ENCODE results near the gene VIM. TPM values are rescaled to one million over a fixed set of nuclear protein-coding genes. Genes with fewer than 3 reads are reported as not detected.
A peak's percentile ranks its signal among the peaks of the same experiment; 100 is the strongest.

Gene VIM
- total and polyA plus RNA-seq, 2 of the 4 experiments (the other 2 are of a cell fraction) = 4,502 to 6,735 TPM

DNA sequence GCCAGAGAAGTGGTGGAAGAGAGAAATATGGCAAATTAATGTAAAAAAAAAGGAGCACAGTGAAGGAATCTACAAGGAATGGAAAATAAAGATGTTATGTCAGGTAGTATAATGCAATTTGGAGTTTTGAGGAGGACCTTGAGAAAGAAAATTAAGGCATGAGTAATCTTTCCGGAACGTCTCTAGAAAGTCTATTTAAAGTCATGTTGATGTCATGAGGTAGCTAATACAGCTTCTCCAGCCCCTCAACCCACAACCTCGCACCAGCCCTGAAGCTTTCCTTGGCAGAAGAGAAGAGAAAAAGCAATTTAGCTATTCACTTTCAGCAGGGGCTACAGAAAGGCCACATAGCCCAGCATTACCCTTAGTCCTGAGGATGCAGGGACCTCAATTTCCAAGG is 49.0 kb upstream of the VIM start:
- no peak overlapping the region for H3K9ac ChIP-seq (ENCODE audit: low read depth, low read length)
- H3K9me3 ChIP-seq (ENCODE audit: control insufficient read depth, insufficient read depth, low read length) = no peaks in the 10 kb centered on the region
- H3K4me2 ChIP-seq (ENCODE audit: low read depth, low read length) = no peak overlapping the region
- H2AK9ac ChIP-seq (replicated peaks; ENCODE audit: low read depth, low read length, poor library complexity) = no peak overlapping the region
- POLR2A ChIA-PET (ENCODE audit: unreplicated experiment) = interaction anchor here (0.6 kb wide), 1 partner anchor 51 kb away, joined by 5 read pairs; no protein-coding TSS in a partner anchor
- H2BK5ac ChIP-seq (ENCODE audit: low read depth, low read length, poor library complexity, severe bottlenecking) = no peak overlapping the region
- no peak overlapping the region for H3K14ac ChIP-seq (replicated peaks; ENCODE audit: low read depth, low read length)
- H4K20me1 ChIP-seq (ENCODE audit: insufficient read depth, low read length) = no peaks in the 10 kb centered on the region
- no peaks in the 10 kb centered on the region for H3K36me3 ChIP-seq (ENCODE audit: control insufficient read depth, insufficient read depth, low read length)
- DNase-seq (peak; percentile 40), ATAC-seq (ENCODE audit: low read depth) (peak; percentile 21; the same call in 1 of the 2 replicates)
- no peak overlapping the region for H2BK20ac ChIP-seq (ENCODE audit: low read depth, low read length)
- CTCF ChIA-PET = interaction anchor here (0.9 kb wide), 1 partner anchor 21 kb away, joined by 5 read pairs; no protein-coding TSS in a partner anchor
- H2AK5ac ChIP-seq (ENCODE audit: low read depth, low read length) = peak overlapping the region; percentile 22; the same call in 1 of the 2 replicates
- H3K27ac ChIP-seq (ENCODE audit: insufficient read depth, low read length) = no peak overlapping the region
- no peak for TF ChIP-seq RAD21 (IDR thresholded peaks at IDR 0.05; ENCODE audit: low read length)
- no peak for TF ChIP-seq CEBPB (IDR thresholded peaks at IDR 0.05; ENCODE audit: low read depth, low read length)
- TF ChIP-seq BHLHE40 (IDR thresholded peaks at IDR 0.05; ENCODE audit: low read depth, low read length) = no peak
- no peak for TF ChIP-seq MAZ (IDR thresholded peaks at IDR 0.05; ENCODE audit: borderline replicate concordance, low read depth, low read length)
- no peak for TF ChIP-seq POLR2A (IDR thresholded peaks at IDR 0.05; ENCODE audit: low read depth, low read length)
- TF ChIP-seq MXI1 (IDR thresholded peaks at IDR 0.05; ENCODE audit: borderline replicate concordance, low read depth, low read length) = no peak
- no peak for TF ChIP-seq FOS (IDR thresholded peaks at IDR 0.05; ENCODE audit: low read depth, low read length)
- TF ChIP-seq MAFK (IDR thresholded peaks at IDR 0.05; ENCODE audit: low read depth, low read length) = no peak
- TF ChIP-seq NFE2L2 (IDR thresholded peaks at IDR 0.05; ENCODE audit: low read depth, low read length) = no peak
- TF ChIP-seq, protein P1, sequence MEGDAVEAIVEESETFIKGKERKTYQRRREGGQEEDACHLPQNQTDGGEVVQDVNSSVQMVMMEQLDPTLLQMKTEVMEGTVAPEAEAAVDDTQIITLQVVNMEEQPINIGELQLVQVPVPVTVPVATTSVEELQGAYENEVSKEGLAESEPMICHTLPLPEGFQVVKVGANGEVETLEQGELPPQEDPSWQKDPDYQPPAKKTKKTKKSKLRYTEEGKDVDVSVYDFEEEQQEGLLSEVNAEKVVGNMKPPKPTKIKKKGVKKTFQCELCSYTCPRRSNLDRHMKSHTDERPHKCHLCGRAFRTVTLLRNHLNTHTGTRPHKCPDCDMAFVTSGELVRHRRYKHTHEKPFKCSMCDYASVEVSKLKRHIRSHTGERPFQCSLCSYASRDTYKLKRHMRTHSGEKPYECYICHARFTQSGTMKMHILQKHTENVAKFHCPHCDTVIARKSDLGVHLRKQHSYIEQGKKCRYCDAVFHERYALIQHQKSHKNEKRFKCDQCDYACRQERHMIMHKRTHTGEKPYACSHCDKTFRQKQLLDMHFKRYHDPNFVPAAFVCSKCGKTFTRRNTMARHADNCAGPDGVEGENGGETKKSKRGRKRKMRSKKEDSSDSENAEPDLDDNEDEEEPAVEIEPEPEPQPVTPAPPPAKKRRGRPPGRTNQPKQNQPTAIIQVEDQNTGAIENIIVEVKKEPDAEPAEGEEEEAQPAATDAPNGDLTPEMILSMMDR (conservative IDR thresholded peaks at IDR 0.05; ENCODE audit: low read depth, low read length) = no peak
- no peak for TF ChIP-seq RCOR1 (IDR thresholded peaks at IDR 0.05; ENCODE audit: insufficient replicate concordance, low read length)
- TF ChIP-seq SMC3 (IDR thresholded peaks at IDR 0.05; ENCODE audit: low read depth, low read length) = no peak
- TF ChIP-seq, protein P2, sequence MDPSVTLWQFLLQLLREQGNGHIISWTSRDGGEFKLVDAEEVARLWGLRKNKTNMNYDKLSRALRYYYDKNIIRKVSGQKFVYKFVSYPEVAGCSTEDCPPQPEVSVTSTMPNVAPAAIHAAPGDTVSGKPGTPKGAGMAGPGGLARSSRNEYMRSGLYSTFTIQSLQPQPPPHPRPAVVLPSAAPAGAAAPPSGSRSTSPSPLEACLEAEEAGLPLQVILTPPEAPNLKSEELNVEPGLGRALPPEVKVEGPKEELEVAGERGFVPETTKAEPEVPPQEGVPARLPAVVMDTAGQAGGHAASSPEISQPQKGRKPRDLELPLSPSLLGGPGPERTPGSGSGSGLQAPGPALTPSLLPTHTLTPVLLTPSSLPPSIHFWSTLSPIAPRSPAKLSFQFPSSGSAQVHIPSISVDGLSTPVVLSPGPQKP (IDR thresholded peaks at IDR 0.05; ENCODE audit: borderline replicate concordance, low read depth, low read length) = no peak
- TF ChIP-seq, protein P3, sequence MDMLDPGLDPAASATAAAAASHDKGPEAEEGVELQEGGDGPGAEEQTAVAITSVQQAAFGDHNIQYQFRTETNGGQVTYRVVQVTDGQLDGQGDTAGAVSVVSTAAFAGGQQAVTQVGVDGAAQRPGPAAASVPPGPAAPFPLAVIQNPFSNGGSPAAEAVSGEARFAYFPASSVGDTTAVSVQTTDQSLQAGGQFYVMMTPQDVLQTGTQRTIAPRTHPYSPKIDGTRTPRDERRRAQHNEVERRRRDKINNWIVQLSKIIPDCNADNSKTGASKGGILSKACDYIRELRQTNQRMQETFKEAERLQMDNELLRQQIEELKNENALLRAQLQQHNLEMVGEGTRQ (IDR thresholded peaks at IDR 0.05; ENCODE audit: low read depth, low read length) = no peak
- TF ChIP-seq CHD1 (IDR thresholded peaks at IDR 0.05; ENCODE audit: low read depth, low read length) = no peak
- TF ChIP-seq RFX5 (IDR thresholded peaks at IDR 0.05; ENCODE audit: low read depth, low read length) = no peak
- intact Hi-C loops (cut with micrococcal nuclease) = no loop called here
- no peak overlapping the region for H2BK120ac ChIP-seq (ENCODE audit: low read depth, low read length)
- peaks cover 6% of the 10 kb centered on the region for H3K4me1 ChIP-seq (ENCODE audit: control insufficient read depth, insufficient read depth, low read length)
- WGBS, 2 experiments (ENCODE audit: extremely low coverage in 2 of 2, insufficient read length in 1 of 2) = no CpG with 5 or more reads among the region's 3 CpGs
- no peaks in the 10 kb centered on the region for H3K27me3 ChIP-seq (ENCODE audit: control insufficient read depth, insufficient read depth, low read length)
- no peak overlapping the region for H4K91ac ChIP-seq (ENCODE audit: insufficient read depth, low read depth, low read length)
- in situ Hi-C loops (cut with MboI; ENCODE audit: low sequenced_read_pairs) = no loop called here
- peaks cover 3 to 10% of the 10 kb centered on the region in 2 experiments; a peak in 1 of 4 replicates for H3K79me1 ChIP-seq (ENCODE audit: low read depth in 1 of 2, low read length in 2 of 2)
- H2BK15ac ChIP-seq (ENCODE audit: low read depth, low read length) = no peak overlapping the region; the same call in 2 of the 3 replicates
- no peak overlapping the region for H4K8ac ChIP-seq (ENCODE audit: low read depth in 2 of 2, low read length in 2 of 2)
- H2AFZ ChIP-seq (replicated peaks; ENCODE audit: low read length, poor library complexity) = no peak overlapping the region
- no peak overlapping the region for H3K56ac ChIP-seq (ENCODE audit: extremely low read depth, insufficient read depth, low read length)
- peaks cover 3% of the 10 kb centered on the region for H3K9me1 ChIP-seq (ENCODE audit: insufficient read depth, low read length)
- dilution Hi-C loops (cut with HindIII; ENCODE audit: low sequenced_read_pairs, unreplicated experiment) = no loop called here
- H3K4ac ChIP-seq (ENCODE audit: low read depth, low read length) = no peak overlapping the region
- no peak overlapping the region for H4K5ac ChIP-seq (ENCODE audit: low read depth, low read length)
- H3K18ac ChIP-seq (ENCODE audit: low read depth, low read length) = peak overlapping the region; percentile 31; the same call in 1 of the 2 replicates
- H3K23ac ChIP-seq (ENCODE audit: low read depth, low read length) = no peak overlapping the region
- BruUV-seq (replicated peaks) = no TSS peak
- no peak overlapping the region for H3K4me3 ChIP-seq (ENCODE audit: insufficient read depth, low read depth, low read length)

Measured in IMR-90 (cell line).